ENCODE results near the gene HP1BP3. TPM values are rescaled to one million over a fixed set of nuclear protein-coding genes. Genes with fewer than 3 reads are reported as not detected.
"Not testable (repeated sequence)": the region's sequence is repeated elsewhere in the genome, so short reads cannot be mapped to it uniquely, and the experiment has no call there.

The HP1BP3 gene
- total and polyA plus RNA-seq, 4 experiments from 2014 or later: 202 to 366 (median 280) TPM

- peaks cover 14 to 29% (median 22%) of the 10 kb centered on the region in 4 donors for H3K4me1 Mint-ChIP-seq
- H3K36me3 Mint-ChIP-seq: peaks cover 0 to 16% of the 10 kb centered on the region in 2 donors
- intact Hi-C loops (cut with micrococcal nuclease): loop anchor here (5.0 kb wide), 3 partner anchors 57 to 503 kb away; partner anchors contain the start of genes ECE1, MUL1 and SH2D5
- H3K4me1 ChIP-seq (ENCODE audit: insufficient read depth, low read length): peaks cover 16% of the 10 kb centered on the region
- CTCF ChIA-PET (ENCODE audit: partially characterized antibody): interaction anchor here (0.7 kb wide), 1 partner anchor 1958 kb away, joined by 3 read pairs; no protein-coding TSS in a partner anchor
- H3K27me3 ChIP-seq (ENCODE audit: insufficient read depth, low read length); H3K9me3 ChIP-seq (ENCODE audit: control insufficient read depth in 1 of 2, low read length in 2 of 2); H3K4me3 ChIP-seq (ENCODE audit: low read length in 2 of 2); H3K27ac ChIP-seq (ENCODE audit: low read depth, low read length); H3K9me3 Mint-ChIP-seq; DNase-seq; H3K27me3 Mint-ChIP-seq; H3K36me3 ChIP-seq (ENCODE audit: insufficient read depth, low read length): not testable (repeated sequence)
- H3K27ac Mint-ChIP-seq: peak overlapping the region in 1 of 7 donors; percentile 98
- POLR2A ChIA-PET (ENCODE audit: partially characterized antibody): interaction anchor here (0.6 kb wide), 1 partner anchor 1662 kb away, joined by 3 read pairs; the partner anchor contains the start of gene ZBTB40
- peak overlapping the region in 1 of 8 donors; percentile 9 for H3K4me3 Mint-ChIP-seq
Measured at GRCh38 chr1:20789598-20789997, 2.5 kb upstream of the HP1BP3 start.

- DNase-seq: no peak
- H3K36me3 ChIP-seq (ENCODE audit: insufficient read depth, low read length): no peaks in the 10 kb centered on the region
- Mint-ChIP-seq H3K27me3 (peaks cover 0 to 3% of the 10 kb centered on the region in 2 donors), H3K4me1 (peaks cover 20 to 37% (median 31%) of the 10 kb centered on the region in 4 donors), H3K9me3 (no peaks in the 10 kb centered on the region), H3K36me3 (peaks cover 0 to 16% of the 10 kb centered on the region in 2 donors), H3K4me3 (peak overlapping the region; percentile 90 to 99 (median 94)), H3K27ac (peak overlapping the region; percentile 94 to 98 (median 97))
- ChIA-PET CTCF (ENCODE audit: partially characterized antibody) (interaction anchor here (1.0 kb wide), 1 partner anchor 156 kb away, joined by 3 read pairs; no protein-coding TSS in a partner anchor), POLR2A (ENCODE audit: partially characterized antibody) (interaction anchor here (1.0 to 2.9 kb wide), 9 partner anchors 9 to 504 kb away, joined by 3 to 16 read pairs (median 8); partner anchors contain the start of genes DDOST, KIF17 and PINK1)
- H3K27ac ChIP-seq (ENCODE audit: low read depth, low read length): peak overlapping the region; percentile 86
- intact Hi-C loops (cut with micrococcal nuclease): loop anchor here (2.0 to 5.0 kb wide), 4 partner anchors 56 to 504 kb away; partner anchors contain the start of genes ECE1, EIF4G3, MUL1 and SH2D5
- peaks cover 31% of the 10 kb centered on the region for H3K4me1 ChIP-seq (ENCODE audit: insufficient read depth, low read length)
- H3K4me3 ChIP-seq (ENCODE audit: low read length in 2 of 2): peak overlapping the region; percentile 66 to 100
- no peaks in the 10 kb centered on the region for H3K9me3 ChIP-seq (ENCODE audit: control insufficient read depth in 1 of 2, low read length in 2 of 2)
- no peaks in the 10 kb centered on the region for H3K27me3 ChIP-seq (ENCODE audit: insufficient read depth, low read length)
Measured at GRCh38 chr1:20787840-20788795, 1.0 kb upstream of the HP1BP3 start.

- H3K27ac Mint-ChIP-seq: peak overlapping the region; percentile 97 to 99 (median 97)
- no peaks in the 10 kb centered on the region for H3K9me3 Mint-ChIP-seq
- peak overlapping the region; percentile 92 to 100 (median 98) for H3K4me3 Mint-ChIP-seq
- intact Hi-C loops (cut with micrococcal nuclease): loop anchor here (2.0 to 5.0 kb wide), 4 partner anchors 54 to 506 kb away; partner anchors contain the start of genes ECE1, EIF4G3, MUL1 and SH2D5
- H3K36me3 Mint-ChIP-seq: peaks cover 0 to 16% of the 10 kb centered on the region in 2 donors
- Histone ChIP-seq H3K27ac (ENCODE audit: low read depth, low read length) (peak overlapping the region; percentile 86), H3K4me3 (ENCODE audit: low read length in 2 of 2) (peak overlapping the region; percentile 64 to 100), H3K9me3 (ENCODE audit: control insufficient read depth in 1 of 2, low read length in 2 of 2) (no peaks in the 10 kb centered on the region), H3K4me1 (ENCODE audit: insufficient read depth, low read length) (peaks cover 43% of the 10 kb centered on the region), H3K27me3 (ENCODE audit: insufficient read depth, low read length) (no peaks in the 10 kb centered on the region), H3K36me3 (ENCODE audit: insufficient read depth, low read length) (no peaks in the 10 kb centered on the region)
- peak; percentile 94 to 99 (median 97) for DNase-seq
- ChIA-PET CTCF (ENCODE audit: partially characterized antibody) (no interaction called here), POLR2A (ENCODE audit: partially characterized antibody) (interaction anchor here (0.6 to 2.9 kb wide), 30 partner anchors 9 to 1239 kb away, joined by 3 to 20 read pairs (median 5); partner anchors contain the start of genes DDOST, KIF17, MUL1 and PINK1)
- H3K27me3 Mint-ChIP-seq: peaks cover 0 to 3% of the 10 kb centered on the region in 2 donors
- peaks cover 25 to 46% (median 35%) of the 10 kb centered on the region in 4 donors for H3K4me1 Mint-ChIP-seq
Measured at GRCh38 chr1:20786253-20787028, 666 bp downstream of the HP1BP3 start.

GRCh38 chr1:20785907-20786252 is 1.2 kb downstream of the HP1BP3 start:
- H3K9me3 ChIP-seq (ENCODE audit: control insufficient read depth in 1 of 2, low read length in 2 of 2): no peaks in the 10 kb centered on the region
- H3K36me3 Mint-ChIP-seq: peaks cover 4 to 21% of the 10 kb centered on the region in 2 donors
- H3K4me3 ChIP-seq (ENCODE audit: low read length in 2 of 2): peak overlapping the region; percentile 64 to 100
- no peaks in the 10 kb centered on the region for H3K9me3 Mint-ChIP-seq
- ChIA-PET POLR2A (ENCODE audit: partially characterized antibody) (interaction anchor here (1.1 to 2.9 kb wide), 19 partner anchors 11 to 1239 kb away, joined by 3 to 20 read pairs (median 6); partner anchors contain the start of genes DDOST, KIF17, PINK1 and USP48), CTCF (ENCODE audit: partially characterized antibody) (interaction anchor here (0.7 to 1.7 kb wide), 2 partner anchors 12 to 50 kb away, joined by 3 to 4 read pairs; no protein-coding TSS in a partner anchor)
- no peaks in the 10 kb centered on the region for H3K27me3 ChIP-seq (ENCODE audit: insufficient read depth, low read length)
- intact Hi-C loops (cut with micrococcal nuclease): loop anchor here (2.0 to 5.0 kb wide), 4 partner anchors 54 to 506 kb away; partner anchors contain the start of genes ECE1, EIF4G3, MUL1 and SH2D5
- H3K4me3 Mint-ChIP-seq: peak overlapping the region; percentile 92 to 100 (median 98)
- peaks cover 0 to 3% of the 10 kb centered on the region in 2 donors for H3K27me3 Mint-ChIP-seq
- peak overlapping the region; percentile 86 for H3K27ac ChIP-seq (ENCODE audit: low read depth, low read length)
- H3K4me1 Mint-ChIP-seq: peaks cover 30 to 52% (median 40%) of the 10 kb centered on the region in 4 donors
- no peak for DNase-seq
- no peaks in the 10 kb centered on the region for H3K36me3 ChIP-seq (ENCODE audit: insufficient read depth, low read length)
- H3K4me1 ChIP-seq (ENCODE audit: insufficient read depth, low read length): peaks cover 49% of the 10 kb centered on the region
- peak overlapping the region; percentile 97 to 99 (median 97) for H3K27ac Mint-ChIP-seq

GRCh38 chr1:20775700-20776099 is 11.4 kb downstream of the HP1BP3 start:
- no peak overlapping the region for H3K27ac Mint-ChIP-seq
- Histone ChIP-seq H3K4me1 (ENCODE audit: insufficient read depth, low read length) (peaks cover 13% of the 10 kb centered on the region), H3K27ac (ENCODE audit: low read depth, low read length) (no peak overlapping the region), H3K9me3 (ENCODE audit: control insufficient read depth in 1 of 2, low read length in 2 of 2) (no peaks in the 10 kb centered on the region), H3K4me3 (ENCODE audit: low read length in 2 of 2) (no peak overlapping the region), H3K27me3 (ENCODE audit: insufficient read depth, low read length) (no peaks in the 10 kb centered on the region), H3K36me3 (ENCODE audit: insufficient read depth, low read length) (peaks cover 63% of the 10 kb centered on the region)
- no peak overlapping the region for H3K4me3 Mint-ChIP-seq
- H3K36me3 Mint-ChIP-seq: peaks cover 40 to 74% of the 10 kb centered on the region in 2 donors
- ChIA-PET CTCF (ENCODE audit: partially characterized antibody) (interaction anchor here (2.5 kb wide), 1 partner anchor 420 kb away, joined by 5 read pairs; no protein-coding TSS in a partner anchor), POLR2A (ENCODE audit: partially characterized antibody) (interaction anchor here (3.4 kb wide), 1 partner anchor 11 kb away, joined by 20 read pairs; the partner anchor contains the start of gene HP1BP3)
- no peak for DNase-seq
- no peaks in the 10 kb centered on the region for H3K27me3 Mint-ChIP-seq
- no peaks in the 10 kb centered on the region for H3K9me3 Mint-ChIP-seq
- H3K4me1 Mint-ChIP-seq: peaks cover 18 to 37% (median 29%) of the 10 kb centered on the region in 4 donors
- intact Hi-C loops (cut with micrococcal nuclease): no loop called here

GRCh38 chr1:20771780-20772179 is 15.3 kb downstream of the HP1BP3 start:
- Mint-ChIP-seq H3K4me3 (no peak overlapping the region), H3K4me1 (peaks cover 4 to 10% (median 7%) of the 10 kb centered on the region in 4 donors), H3K36me3 (peaks cover 42 to 76% of the 10 kb centered on the region in 2 donors), H3K9me3 (no peaks in the 10 kb centered on the region), H3K27me3 (no peaks in the 10 kb centered on the region), H3K27ac (peak overlapping the region in 1 of 7 donors; percentile 27)
- no peak for DNase-seq
- H3K27me3 ChIP-seq (ENCODE audit: insufficient read depth, low read length): no peaks in the 10 kb centered on the region
- ChIA-PET CTCF (ENCODE audit: partially characterized antibody) (no interaction called here), POLR2A (ENCODE audit: partially characterized antibody) (interaction anchor here (2.8 kb wide), 1 partner anchor 15 kb away, joined by 16 read pairs; the partner anchor contains the start of gene HP1BP3)
- no peaks in the 10 kb centered on the region for H3K4me1 ChIP-seq (ENCODE audit: insufficient read depth, low read length)
- intact Hi-C loops (cut with micrococcal nuclease): loop anchor here (2.0 kb wide), 1 partner anchor 17 kb away; no protein-coding TSS in a partner anchor
- H3K4me3 ChIP-seq (ENCODE audit: low read length in 2 of 2): no peak overlapping the region
- no peaks in the 10 kb centered on the region for H3K9me3 ChIP-seq (ENCODE audit: control insufficient read depth in 1 of 2, low read length in 2 of 2)
- no peak overlapping the region for H3K27ac ChIP-seq (ENCODE audit: low read depth, low read length)
- peaks cover 72% of the 10 kb centered on the region for H3K36me3 ChIP-seq (ENCODE audit: insufficient read depth, low read length)
